IMR-90 (cell line): Measurements from ENCODE around the gene GLS. TPM values are rescaled to one million over a fixed set of nuclear protein-coding genes. Genes with fewer than 3 reads are reported as not detected.
A peak's percentile ranks its signal among the peaks of the same experiment; 100 is the strongest.

Experiments used
- ATAC-seq: fragments of 200-7000 bp; cut with Tn5 transposase; 2 replicates; pipeline ENCODE4 v1.9.1; 2020; ENCODE audit warnings: low read depth, mild to moderate bottlenecking, moderate library complexity
- BruUV-seq: library from RNA; stranded (reverse); fragments of 400-500 nt; replicated peaks from 2 replicates; lab custom pipeline; 2021; lab: Mats Ljungman, UMichigan
- CTCF ChIA-PET: fragments of 300-600 bp; formaldehyde crosslinking; extraction: SDS; loops from one replicate; lab custom pipeline; 2021; ENCODE audit warnings: antibody characterized with exemption; lab: Yijun Ruan, JAX
- POLR2A ChIA-PET: fragments of 300-600 bp; sonication (Branson Sonifier 250); formaldehyde crosslinking; loops from one replicate; lab custom pipeline; 2022; ENCODE audit warnings: antibody characterized with exemption; ENCODE audit not compliant: unreplicated experiment; lab: Charles Lee
- DNase-seq: peaks from one replicate; pipeline ENCODE4 v3.0.0; 2013
- H2AFZ ChIP-seq: replicated peaks from 2 replicates; pipeline ENCODE3; 2013; ENCODE audit warnings: low read length, mild to moderate bottlenecking; ENCODE audit not compliant: poor library complexity
- H2AK5ac ChIP-seq: 2 replicates; pipeline ENCODE4 v1.6.1; 2013; ENCODE audit warnings: low read depth, low read length, inconsistent platforms
- H2AK9ac ChIP-seq: replicated peaks from 2 replicates; pipeline ENCODE3; 2013; ENCODE audit warnings: mild to moderate bottlenecking, low read depth, low read length, moderate library complexity; ENCODE audit not compliant: poor library complexity
- H2BK120ac ChIP-seq: 2 replicates; pipeline ENCODE4 v1.6.1; 2013; ENCODE audit warnings: low read depth, low read length, inconsistent platforms
- H2BK15ac ChIP-seq: 3 replicates; pipeline ENCODE4 v1.6.1; 2013; ENCODE audit warnings: low read depth, low read length, inconsistent platforms
- H2BK20ac ChIP-seq: 2 replicates; pipeline ENCODE4 v1.6.1; 2013; ENCODE audit warnings: low read depth, mild to moderate bottlenecking, inconsistent platforms, low read length, moderate library complexity
- H2BK5ac ChIP-seq: 2 replicates; pipeline ENCODE4 v1.6.1; 2013; ENCODE audit warnings: mild to moderate bottlenecking, low read depth, low read length, inconsistent platforms; ENCODE audit not compliant: poor library complexity, severe bottlenecking
- H3K14ac ChIP-seq: replicated peaks from 2 replicates; pipeline ENCODE4 v1.6.1; 2013; ENCODE audit warnings: low read depth, low read length, inconsistent platforms
- H3K18ac ChIP-seq: 2 replicates; pipeline ENCODE4 v1.6.1; 2013; ENCODE audit warnings: low read depth, low read length, control low read depth
- H3K23ac ChIP-seq: 2 replicates; pipeline ENCODE4 v1.6.1; 2013; ENCODE audit warnings: low read depth, low read length, inconsistent platforms
- H3K27ac ChIP-seq: 2 replicates; pipeline ENCODE4 v1.5.1; 2013; ENCODE audit warnings: mild to moderate bottlenecking, control low read depth, low read length; ENCODE audit not compliant: insufficient read depth
- H3K27me3 ChIP-seq: 2 replicates; pipeline ENCODE4 v1.6.1; 2013; ENCODE audit warnings: low read length; ENCODE audit not compliant: control insufficient read depth, insufficient read depth
- H3K36me3 ChIP-seq: 2 replicates; pipeline ENCODE4 v1.6.1; 2013; ENCODE audit warnings: low read length, mixed read lengths; ENCODE audit not compliant: control insufficient read depth, insufficient read depth
- H3K4ac ChIP-seq: 2 replicates; pipeline ENCODE4 v1.6.1; 2013; ENCODE audit warnings: low read depth, low read length, inconsistent platforms
- H3K4me1 ChIP-seq: 2 replicates; pipeline ENCODE4 v1.6.1; 2013; ENCODE audit warnings: low read length, mixed read lengths; ENCODE audit not compliant: control insufficient read depth, insufficient read depth
- H3K4me2 ChIP-seq: 2 replicates; pipeline ENCODE4 v1.6.1; 2013; ENCODE audit warnings: low read depth, mild to moderate bottlenecking, control low read depth, low read length, moderate library complexity
- H3K4me3 ChIP-seq: 2 replicates; pipeline ENCODE4 v1.5.1; 2013; ENCODE audit warnings: low read depth, mild to moderate bottlenecking, control low read depth, low read length, moderate library complexity; ENCODE audit not compliant: insufficient read depth
- H3K56ac ChIP-seq: 2 replicates; pipeline ENCODE4 v1.6.1; 2013; ENCODE audit warnings: low read length, inconsistent platforms; ENCODE audit not compliant: insufficient read depth; ENCODE audit errors: extremely low read depth
- H3K79me1 ChIP-seq, 2 experiments: 2 replicates each; pipeline ENCODE4 v1.6.1; 2013; ENCODE audit warnings: low read length in 2 of 2, inconsistent platforms in 1 of 2, low read depth in 1 of 2
- H3K9ac ChIP-seq: 2 replicates; pipeline ENCODE4 v1.6.1; 2013; ENCODE audit warnings: low read depth, low read length, control low read depth
- H3K9me1 ChIP-seq: 2 replicates; pipeline ENCODE4 v1.6.1; 2013; ENCODE audit warnings: low read length, inconsistent platforms; ENCODE audit not compliant: insufficient read depth
- H3K9me3 ChIP-seq: 2 replicates; pipeline ENCODE4 v1.6.1; 2013; ENCODE audit warnings: low read length; ENCODE audit not compliant: control insufficient read depth, insufficient read depth
- H4K20me1 ChIP-seq: 2 replicates; pipeline ENCODE4 v1.6.1; 2013; ENCODE audit warnings: low read length, inconsistent platforms; ENCODE audit not compliant: insufficient read depth
- H4K5ac ChIP-seq: 2 replicates; pipeline ENCODE4 v1.6.1; 2013; ENCODE audit warnings: mild to moderate bottlenecking, low read depth, low read length, control low read depth
- H4K8ac ChIP-seq, 2 experiments: 2 replicates each; pipeline ENCODE4 v1.6.1; 2013; ENCODE audit warnings: low read depth in 2 of 2, low read length in 2 of 2, control low read depth in 1 of 2, inconsistent platforms in 1 of 2
- H4K91ac ChIP-seq: 2 replicates; pipeline ENCODE4 v1.6.1; 2013; ENCODE audit warnings: low read depth, low read length, inconsistent platforms; ENCODE audit not compliant: insufficient read depth
- CEBPB ChIP-seq: IDR thresholded peaks from 2 replicates; pipeline ENCODE4 v1.6.1; 2012; ENCODE audit warnings: low read depth, low read length, improper control_type of control experiment
- CHD1 ChIP-seq: IDR thresholded peaks from 2 replicates; pipeline ENCODE4 v1.6.1; 2012; ENCODE audit warnings: low read depth, low read length, improper control_type of control experiment
- MAFK ChIP-seq: IDR thresholded peaks from 2 replicates; pipeline ENCODE4 v1.6.1; 2012; ENCODE audit warnings: low read depth, low read length, improper control_type of control experiment
- NFE2L2 ChIP-seq: fragments of 150-350 bp; IDR thresholded peaks from 2 replicates; pipeline ENCODE4 v1.6.1; 2016; ENCODE audit warnings: low read depth, mild to moderate bottlenecking, low read length
- POLR2A ChIP-seq: IDR thresholded peaks from 2 replicates; pipeline ENCODE4 v1.6.1; 2012; ENCODE audit warnings: mild to moderate bottlenecking, low read depth, low read length
- RAD21 ChIP-seq: IDR thresholded peaks from 2 replicates; pipeline ENCODE4 v1.6.1; 2012; ENCODE audit warnings: low read length, improper control_type of control experiment
- RCOR1 ChIP-seq: IDR thresholded peaks from 2 replicates; pipeline ENCODE4 v1.6.1; 2012; ENCODE audit warnings: mild to moderate bottlenecking, low read length, improper control_type of control experiment; ENCODE audit not compliant: insufficient replicate concordance
- SMC3 ChIP-seq: fragments of 150-350 bp; IDR thresholded peaks from 2 replicates; pipeline ENCODE4 v1.6.1; 2016; ENCODE audit warnings: low read depth, mild to moderate bottlenecking, antibody characterized with exemption, low read length, moderate library complexity
- WGBS, 2 experiments: methylation state at CpG; one replicate each; pipeline versions ENCODE4 v1.1.5 to v1.1.7; 2013; ENCODE audit warnings: missing lambda C conversion rate in 2 of 2; ENCODE audit not compliant: insufficient read length in 1 of 2; ENCODE audit errors: extremely low coverage in 2 of 2; 5-methylcytosine and 5-hydroxymethylcytosine counted together
- dilution Hi-C: fragments of 300-500 bp; cut with HindIII; formaldehyde crosslinking; loops from one replicate; pipeline ENCODE4 v1.14.3; 2018; ENCODE audit warnings: low sequenced_read_pairs; ENCODE audit not compliant: unreplicated experiment
- in situ Hi-C: fragments of 300-500 bp; cut with MboI; formaldehyde crosslinking; loops from 3 replicates; pipeline ENCODE4 v1.14.3; 2019; ENCODE audit warnings: low sequenced_read_pairs, inconsistent platforms, mixed read lengths
- intact Hi-C: fragments of 100-400 bp; cut with micrococcal nuclease; formaldehyde crosslinking; loops from 2 replicates; pipeline ENCODE4 v1.10.0; 2022
- polyA plus RNA-seq, 3 experiments: library from polyadenylated mRNA; depleted of rRNA; stranded (reverse); fragments of >200 nt; gene quantifications; 2 replicates each; pipeline ENCODE4 v1.2.3, GENCODE V29; 2012; ENCODE audit warnings: low replicate concordance in 1 of 3
- total RNA-seq: library from RNA; depleted of rRNA; stranded (reverse); fragments of >200 nt; gene quantifications from 2 replicates; pipeline ENCODE4 v1.2.3, GENCODE V29; 2012
- TF ChIP-seq, protein P1 (sequence below): conservative IDR thresholded peaks from 2 replicates; pipeline ENCODE4 v1.5.1; 2012; ENCODE audit warnings: mild to moderate bottlenecking, low read depth, low read length, improper control_type of control experiment
- TF ChIP-seq, protein P2 (sequence below): fragments of 150-350 bp; IDR thresholded peaks from 2 replicates; pipeline ENCODE4 v1.6.1; 2016; ENCODE audit warnings: low read depth, mild to moderate bottlenecking, low read length, moderate library complexity, borderline replicate concordance
- TF ChIP-seq, protein P3 (sequence below): fragments of 150-350 bp; IDR thresholded peaks from 2 replicates; pipeline ENCODE4 v1.6.1; 2017; ENCODE audit warnings: mild to moderate bottlenecking, antibody characterized with exemption, low read length, low read depth

GLS gene
- total and polyA plus RNA-seq, 2 of the 4 experiments (the other 2 are of a cell fraction), result 87.5 to 130 TPM

DNA sequence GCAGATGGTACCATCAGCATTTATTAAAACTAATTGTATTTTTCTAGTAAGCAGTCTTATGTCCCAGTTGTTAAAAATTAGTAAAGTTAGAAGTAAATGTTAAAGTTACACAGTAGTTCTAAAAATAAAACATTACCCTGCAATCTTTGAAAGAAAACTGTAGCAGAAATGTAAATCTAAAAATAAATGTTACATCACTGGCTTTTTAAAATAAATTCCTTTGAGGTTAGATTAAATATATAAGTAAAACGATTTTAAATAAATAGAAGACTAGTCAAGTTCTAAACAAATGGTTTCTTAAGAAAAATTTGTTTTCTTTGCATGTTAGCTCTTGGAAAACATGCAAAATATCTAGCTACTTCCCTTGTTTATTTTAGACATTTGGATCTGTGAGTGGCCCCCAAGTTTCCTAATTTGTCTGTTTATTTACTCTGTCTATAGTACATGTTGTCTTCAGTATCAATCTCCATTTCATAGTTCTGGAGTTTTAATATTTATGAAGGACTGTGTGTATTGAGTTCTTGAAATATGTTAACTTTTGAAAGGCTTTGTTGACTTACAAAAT lies 58.2 kb downstream of the GLS start:
- Histone ChIP-seq H2BK5ac (peak overlapping the region; percentile 33), H2BK20ac (no peak overlapping the region), H3K4me1 (no peaks in the 10 kb centered on the region), H3K79me1 (no peaks in the 10 kb centered on the region; a peak in 1 of 4 replicates), H2BK120ac (no peak overlapping the region), H3K36me3 (no peaks in the 10 kb centered on the region), H3K27ac (no peak overlapping the region), H2AFZ (no peak overlapping the region), H3K4me2 (0 out of 2 replicates have a peak overlapping the region, but pooled peaks have one; percentile 39), H2AK5ac (no peak overlapping the region), H4K5ac (no peak overlapping the region), H3K4ac (no peak overlapping the region; the same call in 1 of the 2 replicates), H3K9me3 (no peaks in the 10 kb centered on the region), H3K14ac (no peak overlapping the region), H2BK15ac (no peak overlapping the region), H4K20me1 (peaks cover 4% of the 10 kb centered on the region; the same call in 1 of the 2 replicates), H3K27me3 (no peaks in the 10 kb centered on the region), H4K91ac (no peak overlapping the region), H3K56ac (no peak overlapping the region), H3K9me1 (no peaks in the 10 kb centered on the region), H3K23ac (no peak overlapping the region), H4K8ac (no peak overlapping the region), H3K4me3 (no peak overlapping the region), H3K18ac (no peak overlapping the region), H3K9ac (no peak overlapping the region), H2AK9ac (no peak overlapping the region)
- TF ChIP-seq POLR2A, result no peak
- TF ChIP-seq MAFK, result no peak
- TF ChIP-seq RAD21, result no peak
- TF ChIP-seq CEBPB, result no peak
- TF ChIP-seq, protein P1, sequence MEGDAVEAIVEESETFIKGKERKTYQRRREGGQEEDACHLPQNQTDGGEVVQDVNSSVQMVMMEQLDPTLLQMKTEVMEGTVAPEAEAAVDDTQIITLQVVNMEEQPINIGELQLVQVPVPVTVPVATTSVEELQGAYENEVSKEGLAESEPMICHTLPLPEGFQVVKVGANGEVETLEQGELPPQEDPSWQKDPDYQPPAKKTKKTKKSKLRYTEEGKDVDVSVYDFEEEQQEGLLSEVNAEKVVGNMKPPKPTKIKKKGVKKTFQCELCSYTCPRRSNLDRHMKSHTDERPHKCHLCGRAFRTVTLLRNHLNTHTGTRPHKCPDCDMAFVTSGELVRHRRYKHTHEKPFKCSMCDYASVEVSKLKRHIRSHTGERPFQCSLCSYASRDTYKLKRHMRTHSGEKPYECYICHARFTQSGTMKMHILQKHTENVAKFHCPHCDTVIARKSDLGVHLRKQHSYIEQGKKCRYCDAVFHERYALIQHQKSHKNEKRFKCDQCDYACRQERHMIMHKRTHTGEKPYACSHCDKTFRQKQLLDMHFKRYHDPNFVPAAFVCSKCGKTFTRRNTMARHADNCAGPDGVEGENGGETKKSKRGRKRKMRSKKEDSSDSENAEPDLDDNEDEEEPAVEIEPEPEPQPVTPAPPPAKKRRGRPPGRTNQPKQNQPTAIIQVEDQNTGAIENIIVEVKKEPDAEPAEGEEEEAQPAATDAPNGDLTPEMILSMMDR, result no peak
- no peak for TF ChIP-seq RCOR1
- no peak for TF ChIP-seq NFE2L2
- TF ChIP-seq, protein P2, sequence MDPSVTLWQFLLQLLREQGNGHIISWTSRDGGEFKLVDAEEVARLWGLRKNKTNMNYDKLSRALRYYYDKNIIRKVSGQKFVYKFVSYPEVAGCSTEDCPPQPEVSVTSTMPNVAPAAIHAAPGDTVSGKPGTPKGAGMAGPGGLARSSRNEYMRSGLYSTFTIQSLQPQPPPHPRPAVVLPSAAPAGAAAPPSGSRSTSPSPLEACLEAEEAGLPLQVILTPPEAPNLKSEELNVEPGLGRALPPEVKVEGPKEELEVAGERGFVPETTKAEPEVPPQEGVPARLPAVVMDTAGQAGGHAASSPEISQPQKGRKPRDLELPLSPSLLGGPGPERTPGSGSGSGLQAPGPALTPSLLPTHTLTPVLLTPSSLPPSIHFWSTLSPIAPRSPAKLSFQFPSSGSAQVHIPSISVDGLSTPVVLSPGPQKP, result no peak
- no peak for TF ChIP-seq CHD1
- no peak for TF ChIP-seq SMC3
- TF ChIP-seq, protein P3, sequence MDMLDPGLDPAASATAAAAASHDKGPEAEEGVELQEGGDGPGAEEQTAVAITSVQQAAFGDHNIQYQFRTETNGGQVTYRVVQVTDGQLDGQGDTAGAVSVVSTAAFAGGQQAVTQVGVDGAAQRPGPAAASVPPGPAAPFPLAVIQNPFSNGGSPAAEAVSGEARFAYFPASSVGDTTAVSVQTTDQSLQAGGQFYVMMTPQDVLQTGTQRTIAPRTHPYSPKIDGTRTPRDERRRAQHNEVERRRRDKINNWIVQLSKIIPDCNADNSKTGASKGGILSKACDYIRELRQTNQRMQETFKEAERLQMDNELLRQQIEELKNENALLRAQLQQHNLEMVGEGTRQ, result no peak
- intact Hi-C loops, result no loop called here
- peak; percentile 54 for ATAC-seq
- no CpG with 5 or more reads among the region's 1 CpG for WGBS, 2 experiments
- dilution Hi-C loops, result no loop called here
- CTCF ChIA-PET, result interaction anchor here (1.1 kb wide), 1 partner anchor 9 kb away, joined by 4 read pairs; no protein-coding TSS in a partner anchor
- POLR2A ChIA-PET, result no interaction called here
- peak; percentile 47 for DNase-seq
- in situ Hi-C loops, result no loop called here
- no TSS peak for BruUV-seq
